NCI-H2107 treated with DMSO at 0.1 percent for 48 hours (cell line): Measurements from ENCODE around the gene GPR137.
A peak's percentile ranks its signal among the peaks of the same experiment; 100 is the strongest.
"Not testable (repeated sequence)": the region's sequence is repeated elsewhere in the genome, so short reads cannot be mapped to it uniquely, and the experiment has no call there.

Experiments used
- DNase-seq: peaks from one replicate; lab custom pipeline; 2025; ENCODE audit not compliant: unreplicated experiment; lab: John Stamatoyannopoulos, UW

Gene GPR137

GRCh38 chr11:64317961-64318765, 32.5 kb downstream of the GPR137 start, which contains the start of gene PRDX5:
Gene PRDX5, plus strand, starts transcription at chr11:64318121. Its CDS starts 95 bp downstream, at chr11:64318216.
- DNase-seq: peak; percentile 94

GRCh38 chr11:64318766-64319761, 33.4 kb downstream of the GPR137 start:
- DNase-seq: no peak

GRCh38 chr11:64320556-64320955, 34.9 kb downstream of the GPR137 start:
- no peak for DNase-seq

- no peak for DNase-seq
Measured at GRCh38 chr11:64321026-64321425, 35.4 kb downstream of the GPR137 start.

- peak; percentile 57 for DNase-seq
Measured at GRCh38 chr11:64321533-64321932, 35.9 kb downstream of the GPR137 start.

DNA sequence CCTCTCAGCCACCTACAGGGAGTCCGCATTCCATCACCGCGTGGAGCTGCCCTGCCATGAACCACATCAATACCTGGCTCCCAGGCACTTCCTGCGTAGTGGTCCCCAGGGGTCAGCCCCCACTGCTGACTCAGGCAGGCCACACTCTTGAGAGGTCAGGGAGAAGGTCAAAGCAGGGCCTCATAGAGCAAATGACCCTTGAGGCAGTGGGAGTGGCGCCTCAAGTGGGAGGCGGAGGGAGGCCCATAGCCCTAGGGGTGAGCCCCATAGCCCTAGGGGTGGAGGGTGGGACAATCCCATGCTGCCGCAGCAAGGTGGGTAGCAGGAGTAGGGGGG, 37.2 kb downstream of the GPR137 start:
- no peak for DNase-seq

DNA sequence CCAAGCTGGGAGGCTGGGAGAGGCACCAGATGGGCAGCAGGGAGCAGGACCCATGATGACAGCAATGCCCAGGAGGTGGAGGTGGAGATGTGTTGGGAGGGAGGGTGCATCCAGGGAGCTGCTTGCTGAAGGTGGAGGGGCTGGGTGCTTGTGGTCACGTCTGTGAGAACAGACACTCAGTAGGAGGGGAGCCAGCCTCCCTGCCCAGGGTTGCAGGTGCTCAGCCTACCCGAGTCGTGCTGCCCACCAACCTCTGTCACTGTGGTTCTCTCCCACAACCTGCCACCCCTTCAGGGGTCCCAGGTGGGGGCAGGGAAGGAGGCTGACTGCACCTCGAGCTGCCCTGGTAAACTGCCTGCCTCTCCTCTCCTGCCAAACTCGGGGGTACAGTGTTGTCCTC, 37.7 kb downstream of the GPR137 start:
- DNase-seq: no peak

DNA sequence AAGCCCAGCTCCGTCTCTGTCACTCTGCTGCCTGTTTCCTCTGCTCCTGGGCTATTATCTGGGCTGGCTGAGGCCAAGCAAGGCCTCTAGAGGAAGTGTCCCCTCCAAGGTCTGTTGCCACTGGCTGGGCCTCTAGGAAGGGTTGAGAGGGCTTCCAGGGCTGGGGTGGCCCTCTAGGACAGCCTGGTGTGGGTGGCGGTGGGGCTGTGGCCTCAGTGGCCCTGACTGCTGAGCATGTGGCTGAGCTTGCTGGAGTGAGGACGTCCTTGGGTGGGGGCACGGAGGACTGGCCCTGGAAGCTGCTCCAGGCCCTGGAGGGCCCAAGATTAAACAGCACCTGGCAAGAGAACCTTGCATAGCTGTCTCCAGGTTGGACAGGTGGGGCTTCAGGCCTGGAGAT, 38.3 kb downstream of the GPR137 start:
- DNase-seq: not testable (repeated sequence)

DNA sequence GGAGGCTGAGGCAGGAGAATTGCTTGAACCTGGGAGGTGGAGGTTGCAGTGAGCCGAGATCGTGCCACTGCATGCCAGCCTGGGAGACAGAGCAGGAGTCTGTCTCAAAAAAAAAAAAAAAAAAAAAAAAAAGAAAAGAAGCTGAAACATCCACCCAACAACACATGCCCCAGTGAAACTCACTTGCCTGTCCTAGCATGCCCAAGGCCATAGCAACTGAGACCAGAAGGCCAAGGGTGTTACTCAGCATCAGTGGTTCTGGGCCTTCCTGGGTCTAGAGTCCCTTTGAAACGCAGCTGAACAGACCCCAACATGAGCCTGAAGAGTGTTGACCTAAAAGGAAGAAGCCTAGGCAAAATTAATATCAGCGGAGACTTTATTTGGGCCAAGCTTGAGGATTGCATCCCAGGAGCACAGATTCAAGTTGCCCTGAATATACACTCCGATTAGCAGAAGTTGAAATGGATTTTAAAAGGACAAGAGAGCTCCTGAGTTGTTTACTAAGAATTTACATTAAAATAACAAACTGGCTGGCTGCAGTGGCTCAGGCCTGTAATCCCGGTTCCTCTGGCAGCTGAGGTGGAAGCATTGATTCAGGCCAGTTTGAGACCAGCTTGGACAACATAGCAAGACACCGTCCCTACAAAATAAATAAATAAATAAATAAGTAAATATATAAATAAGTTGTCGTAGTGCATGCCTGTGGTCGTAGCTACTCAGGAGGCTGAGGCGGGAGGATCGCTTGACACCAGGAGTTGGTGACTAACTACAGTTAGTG, 39.2 kb downstream of the GPR137 start:
- no peak for DNase-seq

DNA sequence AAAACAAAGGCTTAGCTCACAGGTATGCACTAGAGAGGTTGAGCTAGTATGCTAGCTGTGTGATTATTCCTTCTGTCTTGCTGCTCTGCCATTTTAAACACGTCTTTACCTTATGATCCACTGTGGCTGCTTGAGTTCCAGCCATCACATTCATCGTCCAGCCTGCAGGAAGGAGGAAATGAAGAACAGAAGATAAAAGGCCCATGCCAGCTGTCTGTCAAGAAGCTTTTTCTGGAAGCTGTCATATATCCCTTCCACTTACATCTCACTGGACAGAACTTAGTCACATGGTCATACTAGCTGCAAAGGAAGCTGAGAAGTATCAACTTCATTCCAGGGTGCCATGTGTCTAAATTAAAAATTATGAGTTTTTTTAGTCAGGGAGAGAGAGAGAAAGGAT, 41.7 kb downstream of the GPR137 start:
- no peak for DNase-seq

- DNase-seq: no peak
Measured at GRCh38 chr11:64327993-64328392, 42.3 kb downstream of the GPR137 start.

DNA sequence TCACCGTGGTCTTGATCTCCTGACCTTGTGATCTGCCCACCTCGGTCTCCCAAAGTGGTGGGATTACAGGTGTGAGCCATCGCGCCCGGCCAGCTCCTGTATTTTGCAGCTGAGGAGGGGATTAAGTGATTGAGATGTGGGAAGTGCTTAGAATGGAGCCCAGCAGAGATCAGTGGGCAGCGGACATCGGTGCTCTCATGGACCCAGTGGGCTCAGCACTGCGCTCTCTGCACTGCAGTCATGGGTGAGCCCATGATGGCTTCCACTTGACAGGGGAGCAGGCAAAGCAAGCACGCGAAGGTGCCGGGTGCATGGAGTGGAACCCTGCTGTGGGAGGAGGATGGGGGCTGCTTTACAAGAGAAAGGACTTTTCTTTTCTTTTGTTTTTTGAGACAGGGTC, 45.2 kb downstream of the GPR137 start:
- no peak for DNase-seq

DNA sequence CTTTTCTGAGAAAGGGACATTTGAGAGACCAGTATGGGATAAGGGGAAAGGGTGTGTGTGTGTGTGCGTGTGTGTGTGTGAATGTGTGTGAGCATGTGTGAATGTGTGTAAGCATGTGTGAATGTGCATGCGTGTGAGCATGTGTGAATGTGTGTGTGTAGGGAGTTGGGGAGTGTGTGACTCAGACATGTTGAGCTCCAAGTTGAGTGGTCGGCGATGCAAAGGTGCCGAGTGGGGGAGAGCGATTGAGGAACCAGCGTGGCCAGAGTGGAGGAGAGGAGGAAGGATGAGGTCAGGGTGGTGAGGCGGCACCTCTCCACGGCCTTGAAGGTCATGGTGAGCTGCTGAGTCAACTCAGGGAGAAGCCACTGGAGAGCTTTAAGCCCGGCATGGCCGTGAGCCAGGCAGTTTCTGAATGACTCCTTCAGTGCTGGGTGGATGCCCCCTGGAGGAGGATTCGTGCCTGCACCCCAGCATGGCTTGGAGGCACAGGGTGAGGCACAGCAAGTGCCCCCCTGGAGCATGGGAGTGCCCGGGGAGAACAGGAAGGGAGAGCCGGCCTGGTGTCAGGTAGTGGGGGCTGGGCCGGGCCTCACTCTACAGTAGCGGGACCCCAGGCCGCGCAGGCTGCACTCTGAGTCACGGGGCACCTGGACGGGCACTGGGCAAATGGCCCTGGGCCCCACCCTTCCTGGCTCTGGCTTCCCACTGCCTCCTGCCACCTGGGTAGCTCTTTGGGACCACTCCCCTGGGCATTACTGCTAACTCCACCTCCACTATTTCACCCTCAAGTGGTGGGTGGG, 46.1 kb downstream of the GPR137 start:
- DNase-seq: no peak

DNA sequence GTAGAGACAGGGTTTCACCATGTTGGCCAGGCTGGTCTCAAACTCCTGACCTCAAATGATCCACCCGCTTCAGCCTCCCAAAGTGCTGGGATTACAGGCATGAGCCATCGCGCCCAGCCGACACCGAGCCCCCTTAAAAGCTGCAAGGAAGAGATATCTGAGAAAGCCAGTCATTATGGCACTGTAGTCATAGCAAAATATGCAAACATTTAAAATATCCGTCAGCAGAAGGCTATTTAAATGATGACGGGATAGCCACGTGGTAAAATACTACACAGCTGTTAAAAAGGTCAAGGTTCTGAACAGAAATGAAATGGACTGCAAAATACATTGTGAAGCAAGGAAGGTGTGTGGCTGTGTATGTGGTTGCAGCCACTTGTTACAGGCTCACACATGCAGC, 47.9 kb downstream of the GPR137 start:
- DNase-seq: no peak

- peak; percentile 76 for DNase-seq
Measured at GRCh38 chr11:64334764-64335735, 49.4 kb downstream of the GPR137 start.

- DNase-seq: no peak
Measured at GRCh38 chr11:64337538-64338249, 52.0 kb downstream of the GPR137 start.

- DNase-seq: no peak
Measured at GRCh38 chr11:64338716-64339115, 53.1 kb downstream of the GPR137 start.
